ENCODE results near the gene ZNF649. TPM values are rescaled to one million over a fixed set of nuclear protein-coding genes. Genes with fewer than 3 reads are reported as not detected.

ZNF649 gene
- total RNA-seq, 1 experiment from 2014 or later = 7.3 TPM

- TF ChIP-seq REST (IDR thresholded peaks at IDR 0.05; ENCODE audit: low read depth) (no peak), EGR1 (IDR thresholded peaks at IDR 0.05; ENCODE audit: low read depth) (no peak), JUND (IDR thresholded peaks at IDR 0.05) (no peak), EZH2 (IDR thresholded peaks at IDR 0.05) (no peak), SIN3A (IDR thresholded peaks at IDR 0.05; ENCODE audit: low read depth) (no peak), MAX (IDR thresholded peaks at IDR 0.05) (no peak)
Measured at GRCh38 chr19:51905206-51905605, 389 bp upstream of the ZNF649 start (continued).

GRCh38 chr19:51903192-51903591 is 1.6 kb downstream of the ZNF649 start:
- Histone ChIP-seq H3K4me3 (replicated peaks in 1 of 2; ENCODE audit: low read depth in 1 of 2, low read length in 2 of 2) (no peak overlapping the region), H3K4me1 (ENCODE audit: control insufficient read depth in 1 of 2, insufficient read depth in 2 of 2, low read length in 2 of 2) (peaks cover 0 to 4% of the 10 kb centered on the region in 2 experiments; a peak in 1 of 4 replicates), H2AFZ (ENCODE audit: low read depth, low read length, poor library complexity, severe bottlenecking) (no peak overlapping the region), H3K36me3 (ENCODE audit: control insufficient read depth in 1 of 2, insufficient read depth in 2 of 2, low read length in 2 of 2) (peaks cover 0 to 20% of the 10 kb centered on the region in 2 experiments; a peak in 2 of 4 replicates), H3K9ac (ENCODE audit: low read length) (no peak overlapping the region), H3K27me3 (ENCODE audit: insufficient read depth, low read length) (no peaks in the 10 kb centered on the region), H3K27ac (ENCODE audit: low read depth, low read length) (no peak overlapping the region), H4K20me1 (ENCODE audit: insufficient read depth) (no peaks in the 10 kb centered on the region), H3K4me2 (ENCODE audit: low read length) (no peak overlapping the region), H3K9me3 (ENCODE audit: control insufficient read depth in 1 of 2, insufficient read depth in 1 of 2, low read depth in 1 of 2, low read length in 2 of 2) (peaks cover 17 to 26% of the 10 kb centered on the region in 2 experiments; a peak in 3 of 4 replicates), H3K9me2 (ENCODE audit: insufficient read depth) (no peaks in the 10 kb centered on the region), H3K79me2 (ENCODE audit: insufficient read depth, low read length) (peaks cover 56% of the 10 kb centered on the region)
- ATAC-seq = no peak
- BruUV-seq (replicated peaks) = no TSS peak
- RAD21 ChIA-PET (ENCODE audit: low non-redundant PET in 1 of 2, low total read pairs in 2 of 2, uncharacterized antibody in 2 of 2, unreplicated experiment in 2 of 2) = no interaction called here
- intact Hi-C loops (cut with micrococcal nuclease) = no loop called here
- TF ChIP-seq ATF3 (IDR thresholded peaks at IDR 0.05) (no peak), ELF1 (IDR thresholded peaks at IDR 0.05; ENCODE audit: borderline replicate concordance, low read depth) (no peak), JUND (IDR thresholded peaks at IDR 0.05) (no peak), CTCF (IDR thresholded peaks at IDR 0.05 in 2 of 3, conservative IDR thresholded peaks at IDR 0.05 in 1 of 3; ENCODE audit: borderline replicate concordance in 1 of 3, insufficient read depth in 1 of 3, low read depth in 2 of 3, low read length in 2 of 3) (no peak), SRF (IDR thresholded peaks at IDR 0.05; ENCODE audit: low read depth) (no peak), REST (IDR thresholded peaks at IDR 0.05; ENCODE audit: low read depth) (no peak), ZNF274 (IDR thresholded peaks at IDR 0.05; ENCODE audit: low read depth, low read length) (no peak)
- POLR2A ChIA-PET = no interaction called here
- CTCF ChIA-PET = no interaction called here
- DNase-seq (ENCODE audit: low read depth, low spot score) = no peak

Data from HCT116 (cell line).